NCI-H1694 (cell line): Measurements from ENCODE around the gene ZBTB20.
"Not testable (repeated sequence)": the region's sequence is repeated elsewhere in the genome, so short reads cannot be mapped to it uniquely, and the experiment has no call there.

Experiments used
- DNase-seq: peaks from one replicate; lab custom pipeline; 2025; lab: John Stamatoyannopoulos, UW

ZBTB20 gene

GRCh38 chr3:114831861-114832260 is 315.2 kb downstream of the ZBTB20 start:
- no peak for DNase-seq

GRCh38 chr3:114830652-114831051 is 316.4 kb downstream of the ZBTB20 start:
- no peak for DNase-seq

- DNase-seq: no peak
These were observed 317.3 kb downstream of the ZBTB20 start for GRCh38 chr3:114829783-114830182.

GRCh38 chr3:114827495-114827894 is 319.6 kb downstream of the ZBTB20 start:
- peak; percentile 51 for DNase-seq

- no peak for DNase-seq
These were observed 323.1 kb downstream of the ZBTB20 start for GRCh38 chr3:114824014-114824413.

GRCh38 chr3:114823061-114823460 is 324.0 kb downstream of the ZBTB20 start:
- no peak for DNase-seq

- DNase-seq: no peak
These were observed 331.0 kb downstream of the ZBTB20 start for GRCh38 chr3:114816052-114816451.

- not testable (repeated sequence) for DNase-seq
These were observed 334.4 kb downstream of the ZBTB20 start for GRCh38 chr3:114812541-114813238.

GRCh38 chr3:114809668-114810413 is 337.2 kb downstream of the ZBTB20 start:
- no peak for DNase-seq

GRCh38 chr3:114804099-114804498 is 343.0 kb downstream of the ZBTB20 start:
- no peak for DNase-seq

- no peak for DNase-seq
These were observed 343.9 kb downstream of the ZBTB20 start for GRCh38 chr3:114803042-114803695.

- no peak for DNase-seq
These were observed 346.6 kb downstream of the ZBTB20 start for GRCh38 chr3:114800272-114801031.

GRCh38 chr3:114799816-114800215 is 347.3 kb downstream of the ZBTB20 start:
- DNase-seq: no peak

- no peak for DNase-seq
These were observed 350.3 kb downstream of the ZBTB20 start for GRCh38 chr3:114796796-114797195.

- no peak for DNase-seq
These were observed 352.0 kb downstream of the ZBTB20 start for GRCh38 chr3:114794894-114795630.

- no peak for DNase-seq
These were observed 354.7 kb downstream of the ZBTB20 start for GRCh38 chr3:114792159-114792918.

GRCh38 chr3:114790752-114791151 is 356.3 kb downstream of the ZBTB20 start:
- no peak for DNase-seq

GRCh38 chr3:114789803-114790202 is 357.3 kb downstream of the ZBTB20 start:
- DNase-seq: no peak

GRCh38 chr3:114775395-114775794 is 371.7 kb downstream of the ZBTB20 start:
- no peak for DNase-seq

- no peak for DNase-seq
These were observed 376.2 kb downstream of the ZBTB20 start for GRCh38 chr3:114770874-114771273.

- no peak for DNase-seq
These were observed 383.0 kb downstream of the ZBTB20 start for GRCh38 chr3:114764056-114764492.
